Endothelial cell of umbilical vein (primary cell): ENCODE data around the gene SERPINB13.
"Not testable (repeated sequence)": the region's sequence is repeated elsewhere in the genome, so short reads cannot be mapped to it uniquely, and the experiment has no call there.

ENCODE experiments used
- CTCF ChIP-seq, 2 donors: IDR thresholded peaks; 1 replicate in 1 of 2; 2 replicates in 1 of 2; pipeline ENCODE4 v1.5.1; 2011; ENCODE audit warnings: low read length in 2 of 2, mild to moderate bottlenecking in 2 of 2, moderate library complexity in 2 of 2, control low read depth in 1 of 2, inconsistent platforms in 1 of 2, low read depth in 1 of 2; ENCODE audit not compliant: insufficient read depth in 1 of 2; ENCODE audit errors: extremely low read depth in 1 of 2
- EZH2 ChIP-seq: IDR thresholded peaks from 2 replicates; pipeline ENCODE4 v1.6.1; 2012; ENCODE audit warnings: borderline replicate concordance, low read depth, mild to moderate bottlenecking, moderate library complexity, low read length, inconsistent platforms; ENCODE audit not compliant: severe bottlenecking

DNA sequence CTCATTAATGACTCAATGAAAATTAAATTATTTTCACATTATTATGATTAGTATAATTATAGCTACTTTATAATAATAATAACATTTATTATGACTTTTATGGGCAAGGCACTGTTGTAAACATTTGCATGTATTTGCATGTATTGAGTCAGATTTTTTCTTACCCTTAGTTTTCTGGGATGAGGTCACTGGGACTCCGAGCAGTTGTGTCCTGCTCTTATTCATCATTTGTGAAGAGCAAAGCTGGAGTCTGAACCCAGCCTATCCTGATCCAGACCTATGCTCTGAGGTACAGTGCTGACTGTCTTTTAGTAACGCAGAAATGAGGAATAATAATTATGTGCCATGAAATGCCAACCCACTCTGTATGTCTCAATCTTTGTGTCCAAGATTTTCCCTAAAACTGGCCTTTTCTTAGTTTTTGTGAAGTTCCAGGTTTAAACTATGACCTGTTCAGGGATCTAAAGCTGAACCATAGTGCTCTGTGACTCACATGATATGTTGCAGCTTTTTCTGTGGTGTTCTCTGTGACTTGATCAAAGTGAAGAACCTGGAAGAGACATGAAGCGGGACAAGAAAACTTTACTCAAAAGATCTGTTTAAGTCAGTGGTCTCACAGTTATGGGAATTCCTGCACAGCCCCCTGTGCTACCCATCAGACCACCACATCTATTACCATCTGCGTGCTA is 55.7 kb downstream of the SERPINB13 start:
- not testable (repeated sequence) for TF ChIP-seq CTCF (IDR thresholded peaks at IDR 0.05; ENCODE audit: extremely low read depth in 1 of 2, insufficient read depth in 1 of 2, low read depth in 1 of 2, low read length in 2 of 2); EZH2
